Smooth muscle cell (in vitro differentiated cells): ENCODE measurements around the gene TMEM132C. TPM values are rescaled to one million over a fixed set of nuclear protein-coding genes. Genes with fewer than 3 reads are reported as not detected.

Source experiments
- DNase-seq: peaks from one replicate; lab custom pipeline; 2025; ENCODE audit not compliant: unreplicated experiment; lab: John Stamatoyannopoulos, UW
- H2AFZ ChIP-seq: fragments of 200-600 bp; sonication (generic); 2 replicates; pipeline ENCODE4 v1.6.0; 2016; ENCODE audit warnings: antibody characterized with exemption, low read depth, mild to moderate bottlenecking
- H3F3A ChIP-seq: fragments of 200-600 bp; sonication (generic); 2 replicates; pipeline ENCODE4 v1.6.0; 2017; ENCODE audit warnings: antibody characterized with exemption, low read depth
- H3K27ac ChIP-seq: fragments of 200-600 bp; sonication (generic); 2 replicates; pipeline ENCODE4 v1.5.1; 2016; ENCODE audit warnings: low read depth, mild to moderate bottlenecking
- H3K27me3 ChIP-seq: fragments of 200-600 bp; sonication (generic); 2 replicates; pipeline ENCODE4 v1.6.1; 2016; ENCODE audit warnings: low read depth, mild to moderate bottlenecking
- H3K36me3 ChIP-seq: fragments of 200-600 bp; sonication (generic); 2 replicates; pipeline ENCODE4 v1.5.1; 2016; ENCODE audit warnings: low read depth
- H3K4me1 ChIP-seq: fragments of 200-600 bp; sonication (generic); 2 replicates; pipeline ENCODE4 v1.5.1; 2016; ENCODE audit warnings: low read depth
- H3K4me2 ChIP-seq: fragments of 200-600 bp; sonication (generic); 2 replicates; pipeline ENCODE4 v1.6.0; 2016; ENCODE audit warnings: mild to moderate bottlenecking
- H3K4me3 ChIP-seq: fragments of 200-600 bp; sonication (generic); 2 replicates; pipeline ENCODE4 v1.5.1; 2016; ENCODE audit warnings: mild to moderate bottlenecking
- H3K79me2 ChIP-seq: fragments of 200-600 bp; sonication (generic); 2 replicates; pipeline ENCODE4 v1.6.0; 2016; ENCODE audit warnings: low read depth, mild to moderate bottlenecking
- H3K9ac ChIP-seq: fragments of 200-600 bp; sonication (generic); 2 replicates; pipeline ENCODE4 v1.6.0; 2016; ENCODE audit warnings: low read depth
- H3K9me3 ChIP-seq: fragments of 200-600 bp; sonication (generic); replicated peaks from 2 replicates; pipeline ENCODE4 v1.5.1; 2016; ENCODE audit warnings: low read depth
- H4K20me1 ChIP-seq: fragments of 200-600 bp; sonication (generic); 2 replicates; pipeline ENCODE4 v1.6.0; 2016; ENCODE audit warnings: low read depth
- WGBS: methylation state at CpG from one replicate; pipeline ENCODE4 v1.1.7; 2016; ENCODE audit warnings: low lambda C conversion rate; 5-methylcytosine and 5-hydroxymethylcytosine counted together
- polyA plus RNA-seq: library from polyadenylated mRNA; unstranded; fragments of >200 nt; fragmentation: Nextera tagmentation; extraction: Ambion mirVana; gene quantifications from 2 replicates; pipeline ENCODE4 v1.2.1, GENCODE V29; 2016
- total RNA-seq: library from RNA; depleted of rRNA; stranded (reverse); fragments of >200 nt; gene quantifications from 2 replicates; pipeline ENCODE4 v1.2.3, GENCODE V29; 2014
- TF ChIP-seq, protein P1 (sequence below): fragments of 200-600 bp; sonication (generic); IDR thresholded peaks from 2 replicates; pipeline ENCODE4 v1.5.1; 2017; ENCODE audit warnings: borderline replicate concordance, mild to moderate bottlenecking, antibody characterized with exemption; ENCODE audit not compliant: insufficient read depth, poor library complexity, severe bottlenecking

The TMEM132C gene
- total and polyA plus RNA-seq, 2 experiments from 2014 or later: 0.49 to 0.77 TPM

DNA sequence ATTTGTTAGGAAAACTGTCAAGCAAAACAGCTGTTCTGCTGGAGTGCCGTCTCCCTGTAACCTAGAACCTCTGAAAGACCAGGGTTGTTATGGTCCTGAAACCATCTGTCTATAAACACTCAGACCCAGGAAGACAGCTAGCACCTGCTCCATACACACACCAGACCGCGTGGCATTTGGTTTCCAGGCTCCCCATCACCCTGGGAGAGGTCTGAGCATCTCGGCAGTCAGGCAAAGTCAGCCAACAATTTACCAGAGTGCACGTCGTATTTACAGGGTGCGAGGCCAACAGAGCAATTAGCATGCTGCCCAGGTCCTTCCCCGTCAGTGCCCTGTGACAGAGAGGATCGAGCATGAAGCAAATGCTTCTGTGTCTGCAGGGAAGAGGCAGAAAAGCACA lies 284.3 kb downstream of the TMEM132C start:
- Histone ChIP-seq H3K9me3 (no peaks in the 10 kb centered on the region), H3K79me2 (no peaks in the 10 kb centered on the region), H3K27me3 (peaks cover 3% of the 10 kb centered on the region), H3K9ac (no peak overlapping the region), H3K4me1 (no peaks in the 10 kb centered on the region), H3K4me3 (no peak overlapping the region), H3F3A (no peaks in the 10 kb centered on the region), H4K20me1 (no peaks in the 10 kb centered on the region), H2AFZ (no peak overlapping the region), H3K27ac (no peak overlapping the region), H3K4me2 (no peak overlapping the region), H3K36me3 (no peaks in the 10 kb centered on the region)
- TF ChIP-seq, protein P1, sequence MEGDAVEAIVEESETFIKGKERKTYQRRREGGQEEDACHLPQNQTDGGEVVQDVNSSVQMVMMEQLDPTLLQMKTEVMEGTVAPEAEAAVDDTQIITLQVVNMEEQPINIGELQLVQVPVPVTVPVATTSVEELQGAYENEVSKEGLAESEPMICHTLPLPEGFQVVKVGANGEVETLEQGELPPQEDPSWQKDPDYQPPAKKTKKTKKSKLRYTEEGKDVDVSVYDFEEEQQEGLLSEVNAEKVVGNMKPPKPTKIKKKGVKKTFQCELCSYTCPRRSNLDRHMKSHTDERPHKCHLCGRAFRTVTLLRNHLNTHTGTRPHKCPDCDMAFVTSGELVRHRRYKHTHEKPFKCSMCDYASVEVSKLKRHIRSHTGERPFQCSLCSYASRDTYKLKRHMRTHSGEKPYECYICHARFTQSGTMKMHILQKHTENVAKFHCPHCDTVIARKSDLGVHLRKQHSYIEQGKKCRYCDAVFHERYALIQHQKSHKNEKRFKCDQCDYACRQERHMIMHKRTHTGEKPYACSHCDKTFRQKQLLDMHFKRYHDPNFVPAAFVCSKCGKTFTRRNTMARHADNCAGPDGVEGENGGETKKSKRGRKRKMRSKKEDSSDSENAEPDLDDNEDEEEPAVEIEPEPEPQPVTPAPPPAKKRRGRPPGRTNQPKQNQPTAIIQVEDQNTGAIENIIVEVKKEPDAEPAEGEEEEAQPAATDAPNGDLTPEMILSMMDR: no peak
- WGBS: 75% methylated on average over 9 of the region's 9 CpGs
- DNase-seq: no peak

DNA sequence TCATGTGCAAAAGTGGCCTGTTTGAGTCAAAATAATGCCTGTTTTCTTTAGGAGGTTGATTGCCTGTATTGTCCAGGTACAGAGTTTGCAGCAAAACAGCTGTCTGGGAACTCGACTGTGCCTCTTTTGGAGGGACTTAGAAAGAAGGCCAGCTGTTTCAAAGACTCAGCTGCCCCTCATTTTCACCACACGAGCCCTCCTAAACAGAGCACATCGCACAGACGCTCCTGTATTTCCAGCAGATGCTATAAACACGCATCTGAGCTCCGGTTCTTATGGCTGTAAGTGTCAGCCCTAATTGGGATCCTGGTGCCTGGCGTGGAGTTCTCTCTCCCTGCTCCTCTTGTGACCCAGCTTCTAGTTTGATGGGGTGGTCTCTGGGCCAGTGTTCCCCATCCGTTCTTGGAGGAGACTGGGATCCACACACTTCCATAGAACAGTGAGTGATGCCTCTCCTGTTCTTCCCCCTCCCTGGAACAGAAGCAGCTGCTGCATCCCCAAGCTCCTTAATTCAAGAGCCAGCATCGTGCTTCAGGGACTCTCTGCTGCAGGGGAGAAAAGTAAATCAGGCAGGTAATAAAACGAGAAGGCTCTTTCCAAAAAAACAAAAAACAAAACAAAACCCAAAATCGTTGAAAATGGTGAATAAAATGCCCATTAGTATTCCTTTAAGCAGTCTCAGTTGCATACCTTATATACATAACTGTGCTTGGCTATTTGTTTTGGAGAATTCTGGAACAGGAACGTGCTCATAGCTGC lies 287.8 kb downstream of the TMEM132C start:
- Histone ChIP-seq H3K79me2 (no peaks in the 10 kb centered on the region), H3F3A (no peaks in the 10 kb centered on the region), H3K9ac (no peak overlapping the region), H3K9me3 (no peaks in the 10 kb centered on the region), H3K27me3 (peaks cover 3% of the 10 kb centered on the region), H4K20me1 (no peaks in the 10 kb centered on the region), H3K36me3 (no peaks in the 10 kb centered on the region), H3K4me2 (no peak overlapping the region), H3K4me3 (no peak overlapping the region), H3K4me1 (no peaks in the 10 kb centered on the region), H3K27ac (no peak overlapping the region), H2AFZ (no peak overlapping the region)
- WGBS: 81% methylated on average over 12 of the region's 12 CpGs
- TF ChIP-seq, protein P1: no peak
- DNase-seq: no peak

DNA sequence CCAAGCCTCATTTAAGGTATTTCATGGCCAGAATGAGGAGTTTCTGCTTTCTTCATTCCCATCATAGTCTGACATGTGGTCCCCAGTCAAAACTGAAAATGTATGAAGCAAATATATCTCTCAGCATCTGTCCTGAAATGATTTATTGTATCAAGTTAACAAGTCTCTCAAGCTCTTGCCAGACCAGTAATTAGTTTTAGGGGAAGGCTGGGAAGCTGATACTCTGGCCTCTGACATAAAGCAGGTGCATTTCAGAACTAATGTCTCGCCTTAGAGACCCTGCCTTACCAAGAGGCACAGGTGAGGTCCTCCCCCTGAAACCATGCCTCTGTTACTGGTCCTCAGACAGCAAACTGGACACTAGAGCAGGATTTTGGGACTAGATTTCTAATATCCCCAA lies 290.3 kb downstream of the TMEM132C start:
- no peak overlapping the region for H3K4me2 ChIP-seq
- H2AFZ ChIP-seq: no peak overlapping the region
- H3K36me3 ChIP-seq: no peaks in the 10 kb centered on the region
- H3K4me3 ChIP-seq: no peak overlapping the region
- H3K27ac ChIP-seq: no peak overlapping the region
- TF ChIP-seq, protein P1: no peak
- 82% methylated on average over 1 of the region's 1 CpG for WGBS
- no peaks in the 10 kb centered on the region for H3F3A ChIP-seq
- H3K27me3 ChIP-seq: no peaks in the 10 kb centered on the region
- H3K9ac ChIP-seq: no peak overlapping the region
- no peaks in the 10 kb centered on the region for H3K79me2 ChIP-seq
- no peaks in the 10 kb centered on the region for H3K4me1 ChIP-seq
- H4K20me1 ChIP-seq: no peaks in the 10 kb centered on the region
- DNase-seq: no peak
- no peaks in the 10 kb centered on the region for H3K9me3 ChIP-seq

DNA sequence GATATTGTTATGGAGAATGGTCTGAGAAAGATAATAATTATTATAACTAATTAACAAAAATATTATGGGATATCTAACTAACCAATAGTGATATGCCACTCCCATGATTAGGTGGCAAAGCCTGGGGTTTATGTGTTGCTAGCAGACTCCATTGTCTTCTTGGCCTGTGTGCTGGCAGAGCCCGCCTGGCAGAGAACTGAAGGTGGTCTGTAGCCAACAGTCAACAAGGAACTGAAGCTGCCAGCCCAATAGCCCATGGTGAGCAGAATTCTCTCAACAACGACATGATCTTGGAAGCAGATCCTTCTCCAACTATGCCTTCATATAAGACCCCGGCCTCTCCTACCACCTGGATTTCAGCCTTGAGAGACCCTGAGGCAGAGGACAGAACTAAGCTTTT lies 298.0 kb downstream of the TMEM132C start:
- 89% methylated on average over 3 of the region's 3 CpGs for WGBS
- Histone ChIP-seq H3F3A (no peaks in the 10 kb centered on the region), H4K20me1 (no peaks in the 10 kb centered on the region), H3K79me2 (no peaks in the 10 kb centered on the region), H3K4me3 (no peak overlapping the region), H3K27me3 (no peaks in the 10 kb centered on the region), H3K4me1 (no peaks in the 10 kb centered on the region), H3K9me3 (no peaks in the 10 kb centered on the region), H2AFZ (no peak overlapping the region), H3K36me3 (no peaks in the 10 kb centered on the region), H3K27ac (no peak overlapping the region), H3K9ac (no peak overlapping the region), H3K4me2 (no peak overlapping the region)
- TF ChIP-seq, protein P1: no peak
- DNase-seq: no peak
